ENCODE measurements around the gene RPA3. TPM values are rescaled to one million over a fixed set of nuclear protein-coding genes. Genes with fewer than 3 reads are reported as not detected.

RPA3 gene
- total RNA-seq, 1 experiment from 2014 or later, result 108 TPM

DNA sequence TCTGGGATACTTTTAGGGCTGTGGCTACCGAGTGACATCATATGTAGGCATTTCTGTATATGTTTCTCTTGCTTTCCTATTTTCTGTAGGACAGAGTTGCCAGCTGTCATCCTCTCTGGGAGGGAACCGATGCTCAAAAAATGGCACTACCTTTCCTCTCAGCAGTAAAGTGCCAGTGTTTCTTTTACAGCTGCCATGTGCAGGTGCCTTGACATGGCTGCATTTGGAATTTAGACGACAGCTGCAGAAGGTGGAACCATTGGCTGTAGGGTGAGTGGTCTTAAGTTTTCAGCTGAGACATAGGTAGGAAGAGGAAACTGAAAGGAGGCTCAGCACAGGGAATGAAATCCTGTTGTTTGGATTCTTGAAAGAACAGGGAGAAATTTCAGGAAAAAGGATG, 20.2 kb upstream of the RPA3 start:
- Histone ChIP-seq H3K14ac (ENCODE audit: insufficient read depth, low read length) (no peak overlapping the region), H2BK5ac (ENCODE audit: insufficient read length, low read length) (no peak overlapping the region), H2AFZ (ENCODE audit: low read length) (no peak overlapping the region), H3K18ac (ENCODE audit: insufficient read length, low read depth, low read length) (no peak overlapping the region), H4K91ac (ENCODE audit: insufficient read length, low read depth, low read length) (no peak overlapping the region), H3T11ph (ENCODE audit: low read length) (no peak overlapping the region), H2BK15ac (ENCODE audit: low read depth, low read length) (no peak overlapping the region), H2AK5ac (ENCODE audit: insufficient read length, low read length) (no peak overlapping the region), H3K27ac (ENCODE audit: insufficient read length, low read depth, low read length) (no peak overlapping the region), H3K23ac (ENCODE audit: insufficient read length, low read depth, low read length) (no peak overlapping the region), H3K4me1 (ENCODE audit: insufficient read depth, low read length) (peaks cover 3% of the 10 kb centered on the region; the same call in 1 of the 2 replicates), H3K23me2 (ENCODE audit: insufficient read length, low read depth, low read length, poor library complexity, severe bottlenecking) (no peaks in the 10 kb centered on the region), H3K4me2 (ENCODE audit: insufficient read depth, insufficient read length, low read length) (no peak overlapping the region), H2BK20ac (ENCODE audit: low read depth, low read length, poor library complexity, severe bottlenecking) (no peak overlapping the region), H3K4ac (ENCODE audit: low read depth, low read length) (no peak overlapping the region), H3K79me2 (ENCODE audit: insufficient read depth, low read length) (no peaks in the 10 kb centered on the region), H3K9me3 (ENCODE audit: control insufficient read depth, low read depth, low read length) (no peaks in the 10 kb centered on the region), H3K79me1 (ENCODE audit: insufficient read depth, low read depth, low read length, poor library complexity, severe bottlenecking) (no peaks in the 10 kb centered on the region), H4K5ac (ENCODE audit: insufficient read length, low read depth, low read length) (no peak overlapping the region), H4K8ac (replicated peaks; ENCODE audit: insufficient read length, low read depth, low read length) (no peak overlapping the region), H3K56ac (ENCODE audit: insufficient read length, low read depth, low read length) (no peak overlapping the region), H2BK120ac (ENCODE audit: low read depth, low read length, poor library complexity, severe bottlenecking) (no peak overlapping the region), H2BK12ac (ENCODE audit: insufficient read length, low read depth, low read length) (no peak overlapping the region), H3K9ac (ENCODE audit: extremely low read depth, insufficient read length, low read length) (no peak overlapping the region), H4K20me1 (ENCODE audit: control insufficient read depth, insufficient read depth, insufficient read length) (no peaks in the 10 kb centered on the region), H3K27me3 (ENCODE audit: insufficient read depth, low read length) (no peaks in the 10 kb centered on the region)
- H3K4me1 Mint-ChIP-seq, result peaks cover 15 to 34% of the 10 kb centered on the region in 2 experiments
- TF ChIP-seq, protein P1, sequence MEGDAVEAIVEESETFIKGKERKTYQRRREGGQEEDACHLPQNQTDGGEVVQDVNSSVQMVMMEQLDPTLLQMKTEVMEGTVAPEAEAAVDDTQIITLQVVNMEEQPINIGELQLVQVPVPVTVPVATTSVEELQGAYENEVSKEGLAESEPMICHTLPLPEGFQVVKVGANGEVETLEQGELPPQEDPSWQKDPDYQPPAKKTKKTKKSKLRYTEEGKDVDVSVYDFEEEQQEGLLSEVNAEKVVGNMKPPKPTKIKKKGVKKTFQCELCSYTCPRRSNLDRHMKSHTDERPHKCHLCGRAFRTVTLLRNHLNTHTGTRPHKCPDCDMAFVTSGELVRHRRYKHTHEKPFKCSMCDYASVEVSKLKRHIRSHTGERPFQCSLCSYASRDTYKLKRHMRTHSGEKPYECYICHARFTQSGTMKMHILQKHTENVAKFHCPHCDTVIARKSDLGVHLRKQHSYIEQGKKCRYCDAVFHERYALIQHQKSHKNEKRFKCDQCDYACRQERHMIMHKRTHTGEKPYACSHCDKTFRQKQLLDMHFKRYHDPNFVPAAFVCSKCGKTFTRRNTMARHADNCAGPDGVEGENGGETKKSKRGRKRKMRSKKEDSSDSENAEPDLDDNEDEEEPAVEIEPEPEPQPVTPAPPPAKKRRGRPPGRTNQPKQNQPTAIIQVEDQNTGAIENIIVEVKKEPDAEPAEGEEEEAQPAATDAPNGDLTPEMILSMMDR (conservative IDR thresholded peaks at IDR 0.05), result no peak
- no peak for DNase-seq
- no peak overlapping the region for H3K4me3 Mint-ChIP-seq
- H3K36me3 Mint-ChIP-seq (ENCODE audit: insufficient read depth in 1 of 3, low read depth in 3 of 3), result no peaks in the 10 kb centered on the region
- H3K27ac Mint-ChIP-seq, result peak overlapping the region in 1 of 3 experiments; percentile 84; a peak in 3 of 7 replicates
- H3K27me3 Mint-ChIP-seq (ENCODE audit: low read depth), result no peaks in the 10 kb centered on the region
- no peaks in the 10 kb centered on the region for H3K9me3 Mint-ChIP-seq
- no CpG with 5 or more reads among the region's 3 CpGs for WGBS (ENCODE audit: extremely low coverage, insufficient read length, low lambda C conversion rate)
